OCI-M2 (cell line): Measurements from ENCODE around the gene MAVS.
"Not testable (repeated sequence)": the region's sequence is repeated elsewhere in the genome, so short reads cannot be mapped to it uniquely, and the experiment has no call there.

Experiments
- DNase-seq: peaks from one replicate; lab custom pipeline; 2025; ENCODE audit not compliant: unreplicated experiment; lab: John Stamatoyannopoulos, UW

The MAVS gene

DNA sequence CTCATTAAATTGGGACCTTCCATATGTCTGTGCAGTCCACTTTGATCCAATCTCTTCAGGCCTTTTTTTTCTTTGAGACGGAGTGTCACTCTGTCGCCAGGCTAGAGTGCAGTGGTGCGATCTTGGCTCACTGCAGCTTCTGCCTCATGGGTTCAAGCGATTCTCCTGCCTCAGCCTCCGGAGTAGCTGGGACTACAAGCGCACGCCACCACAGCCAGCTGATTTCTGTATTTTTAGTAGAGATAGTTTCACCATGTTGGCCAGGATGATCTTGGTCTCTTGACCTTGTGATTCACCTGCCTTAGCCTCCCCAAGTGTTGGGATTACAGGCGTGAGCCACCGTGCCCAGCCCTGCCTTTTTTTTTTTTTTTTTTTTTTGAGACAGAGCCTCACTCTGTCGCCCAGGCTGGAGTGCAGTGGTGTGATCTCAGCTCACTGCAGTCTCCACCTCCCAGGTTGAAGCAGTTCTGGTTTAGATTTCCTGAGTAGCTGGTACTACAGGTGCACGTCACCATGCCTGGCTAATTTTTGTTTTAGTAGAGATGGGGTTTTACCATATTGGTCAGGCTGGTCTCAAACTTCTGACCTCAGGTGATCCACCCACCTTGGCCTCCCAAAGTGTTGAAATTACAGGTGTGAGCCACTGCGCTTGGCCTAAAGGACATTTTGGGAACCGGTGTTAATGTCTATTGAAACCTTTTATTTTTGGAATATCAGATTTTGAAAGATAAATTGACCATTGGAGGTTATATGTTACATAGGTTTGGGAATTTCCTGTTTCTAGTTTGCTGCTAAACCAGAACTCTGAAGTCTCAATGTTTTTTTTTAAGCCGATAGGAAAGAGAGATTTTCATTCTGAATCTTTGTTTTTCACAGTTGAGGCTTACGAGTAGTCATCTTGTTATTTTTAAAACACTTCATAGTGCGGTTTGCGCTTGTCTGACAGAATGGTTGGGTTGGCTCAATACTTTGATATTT is 60.4 kb downstream of the MAVS start:
- DNase-seq, result not testable (repeated sequence)

DNA sequence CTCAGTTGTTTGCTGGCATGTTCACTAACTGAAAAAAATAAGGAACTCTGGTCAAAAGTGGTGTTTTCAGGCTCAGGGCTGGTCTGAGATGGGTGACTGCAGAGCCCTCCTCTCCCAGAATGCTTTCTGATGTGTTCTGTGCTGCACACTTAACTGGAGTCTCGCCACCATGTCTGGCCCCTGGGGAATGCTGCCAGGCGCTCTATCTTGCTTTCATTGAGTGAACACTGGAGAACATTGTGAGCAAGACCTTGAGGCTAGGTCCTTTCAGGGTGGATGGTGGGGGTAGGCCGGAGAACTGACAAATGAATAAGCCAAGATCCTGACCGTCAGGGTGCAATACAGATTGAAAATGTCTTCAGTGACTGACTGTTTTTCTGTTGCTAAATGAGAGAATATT is 62.0 kb downstream of the MAVS start:
- DNase-seq, result no peak

DNA sequence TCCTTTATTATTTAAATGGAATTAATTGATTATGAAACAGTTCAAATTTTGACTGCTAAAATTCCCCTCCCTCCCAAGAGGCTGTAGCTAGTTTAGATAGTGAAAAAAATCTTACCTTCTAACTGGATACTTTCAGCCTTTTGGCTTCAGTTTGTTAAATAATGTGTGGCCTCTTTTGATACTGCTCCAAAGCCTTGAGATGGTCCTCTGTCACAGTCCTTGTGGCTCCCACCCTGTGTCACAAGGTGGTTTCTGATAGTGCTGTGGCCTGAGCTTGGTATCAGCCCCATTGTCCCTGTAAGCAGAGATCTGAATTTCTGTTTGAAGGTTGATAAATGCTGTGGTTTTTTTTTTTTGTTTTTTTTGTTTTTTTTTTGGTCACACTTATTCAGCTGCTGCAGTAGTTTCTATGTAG is 63.3 kb downstream of the MAVS start:
- DNase-seq, result peak; percentile 90

DNA sequence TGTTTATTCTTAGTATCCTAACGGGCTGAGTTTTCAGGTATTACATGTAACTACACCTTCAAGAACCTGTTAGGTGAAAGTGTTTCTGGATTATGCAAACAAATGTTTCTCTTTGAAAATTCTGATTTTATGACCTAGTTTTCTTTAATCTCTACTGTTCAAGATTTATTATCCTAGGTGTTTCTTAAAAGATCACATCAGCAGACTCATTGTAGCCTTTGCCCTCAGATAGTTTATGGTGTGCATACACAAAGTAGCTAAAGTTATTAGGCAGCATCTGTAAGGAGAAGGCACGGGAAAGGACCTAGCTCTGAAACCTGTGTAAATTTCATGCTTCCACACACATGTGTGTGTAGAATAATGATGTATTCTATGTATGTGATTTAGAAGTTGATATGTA is 64.2 kb downstream of the MAVS start:
- no peak for DNase-seq

DNA sequence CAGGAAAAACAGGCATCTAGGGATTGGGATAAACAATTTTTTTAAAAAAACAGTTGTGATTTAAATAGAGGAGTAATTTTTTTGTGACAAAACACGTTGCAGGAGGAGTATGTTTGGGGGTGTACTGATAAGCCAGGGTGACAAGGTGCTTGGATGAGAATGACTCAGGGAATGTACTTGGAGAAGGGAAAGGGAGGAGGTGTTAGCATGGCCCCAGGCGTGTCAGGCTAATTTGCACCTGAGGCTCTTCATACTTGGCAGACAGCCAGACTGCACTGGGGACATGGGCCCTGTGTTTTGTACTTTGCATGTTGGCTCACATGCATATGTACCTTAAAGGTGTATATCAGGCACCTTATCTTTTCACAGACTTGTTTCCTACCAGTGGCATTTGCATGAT is 65.3 kb downstream of the MAVS start:
- no peak for DNase-seq

DNA sequence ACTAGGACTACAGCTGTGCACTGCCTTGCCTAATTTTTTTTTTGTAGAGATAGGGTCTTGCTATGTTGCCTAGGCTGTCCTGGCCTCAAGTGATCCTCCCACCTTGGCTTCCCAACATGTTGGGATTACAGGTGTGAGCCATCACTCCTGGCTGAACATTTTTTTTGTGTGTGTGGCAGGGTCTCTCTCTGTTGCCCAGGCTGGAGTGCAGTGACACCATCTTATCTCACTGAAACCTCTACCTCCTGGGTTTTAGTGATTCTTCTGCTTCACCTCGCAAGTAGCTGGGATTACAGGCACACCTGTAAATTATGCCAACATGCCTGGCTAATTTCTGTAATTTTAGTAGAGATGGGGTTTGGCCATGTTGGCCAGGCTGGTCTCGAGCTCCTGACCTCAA is 67.8 kb downstream of the MAVS start:
- DNase-seq, result no peak

DNA sequence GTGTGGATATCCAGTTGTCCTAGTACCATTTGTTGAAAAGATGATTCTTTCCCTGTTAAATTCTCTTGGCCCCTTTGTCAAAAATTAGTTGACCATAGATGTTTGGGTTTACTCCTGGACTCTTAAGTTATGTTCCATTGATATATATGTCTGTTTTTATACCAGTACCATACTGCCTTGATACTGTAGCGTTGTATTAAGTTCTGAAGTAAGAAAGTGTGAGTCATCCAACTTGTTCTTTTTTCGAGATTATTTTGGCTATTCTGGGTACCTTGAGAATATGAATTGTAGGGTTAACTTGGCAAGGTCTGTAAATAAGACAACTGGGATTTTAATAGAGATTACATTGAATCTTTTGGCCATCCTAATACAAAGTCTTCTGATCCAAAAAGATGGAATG is 69.1 kb downstream of the MAVS start:
- no peak for DNase-seq

DNA sequence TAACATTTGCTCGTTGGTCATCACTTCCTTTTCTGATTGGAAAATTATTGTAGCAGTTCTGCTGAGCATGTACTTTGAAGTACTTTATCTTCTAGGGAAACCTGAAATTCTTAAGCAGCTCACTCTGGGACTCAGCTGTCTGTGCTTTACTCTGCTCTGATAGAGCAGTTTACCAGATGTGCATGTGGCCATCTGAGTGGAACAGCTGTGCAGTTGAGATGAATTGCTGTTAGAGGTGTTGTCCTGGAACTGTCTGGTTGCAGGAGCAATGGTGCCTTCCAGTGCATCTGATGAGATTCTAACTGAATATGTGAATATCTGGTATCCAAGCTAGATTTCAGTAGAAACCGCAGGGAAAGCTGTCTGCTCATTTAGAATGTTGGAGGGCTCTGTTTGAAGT is 69.7 kb downstream of the MAVS start:
- DNase-seq, result no peak

DNA sequence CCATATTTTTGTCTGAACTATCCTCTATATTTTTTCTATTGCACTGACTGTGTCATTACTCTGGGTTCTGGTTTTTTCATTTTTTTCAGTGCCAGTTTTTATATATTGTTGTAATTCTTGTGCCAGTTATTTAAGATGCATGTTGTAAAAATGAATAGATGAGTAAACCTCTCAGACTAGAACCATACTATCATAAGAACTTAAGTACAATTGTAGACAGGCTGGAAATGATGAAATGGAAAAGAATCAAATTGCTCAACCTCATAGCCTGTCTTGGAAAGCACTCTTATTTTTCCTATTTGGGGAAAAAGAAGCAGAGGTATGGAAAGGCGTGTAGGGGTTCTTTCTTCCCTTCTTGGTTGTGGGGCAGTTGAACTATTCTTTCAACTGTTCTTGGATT is 72.7 kb downstream of the MAVS start:
- DNase-seq, result no peak

DNA sequence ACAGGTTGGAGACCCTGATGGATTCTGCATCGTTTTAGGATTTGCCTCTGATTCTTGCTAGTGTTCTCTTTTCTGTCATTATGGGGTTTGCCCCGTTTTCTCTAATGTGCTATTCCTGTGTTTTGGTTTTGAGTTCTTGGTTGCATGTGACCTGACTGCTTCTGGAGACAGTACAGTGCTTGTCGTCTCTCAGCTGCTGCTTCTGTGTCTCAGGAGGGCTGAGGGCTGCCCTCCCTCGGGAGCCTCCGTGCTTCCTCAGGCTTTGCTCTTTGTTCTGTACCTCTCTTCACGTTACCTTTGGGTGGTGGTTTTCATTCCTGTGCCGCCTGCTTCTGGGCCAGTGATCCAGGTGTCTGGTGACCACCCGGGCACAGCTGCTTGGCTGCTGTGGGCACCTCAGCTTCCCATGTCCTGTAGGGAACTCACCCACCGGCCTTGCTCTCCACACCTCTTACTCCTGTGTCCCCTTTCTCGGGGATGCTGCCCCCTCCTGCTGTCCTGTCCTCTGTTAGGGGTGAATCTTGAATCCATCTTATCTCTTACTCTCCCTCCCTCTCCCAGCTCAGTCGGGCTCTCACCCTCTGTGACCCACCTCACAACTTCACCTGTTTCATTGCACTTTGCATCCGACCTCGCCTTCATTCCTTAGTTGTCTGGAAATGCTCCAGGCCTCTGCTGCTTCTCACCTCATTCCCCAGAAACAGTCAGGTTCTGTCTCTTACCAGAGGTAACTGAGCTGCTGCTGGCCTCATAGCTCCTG is 75.8 kb downstream of the MAVS start:
- no peak for DNase-seq

DNA sequence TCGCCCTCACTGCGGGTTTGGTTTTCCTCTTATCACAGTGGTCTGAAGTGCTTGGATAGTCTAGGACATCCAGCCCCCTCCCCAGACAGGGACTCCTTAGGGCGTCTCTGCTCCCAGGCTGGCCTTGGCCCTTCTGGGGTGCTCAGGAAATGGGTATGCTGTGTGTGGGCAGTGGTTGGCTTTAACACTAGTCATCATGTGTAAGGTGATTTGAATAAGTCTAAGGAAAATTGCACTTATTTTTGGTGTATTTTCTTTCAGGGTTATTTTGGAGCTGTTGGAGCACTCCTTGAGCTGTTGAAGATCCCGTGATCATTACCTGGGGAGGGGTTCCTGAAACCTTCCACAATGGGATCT is 76.3 kb downstream of the MAVS start:
- no peak for DNase-seq

DNA sequence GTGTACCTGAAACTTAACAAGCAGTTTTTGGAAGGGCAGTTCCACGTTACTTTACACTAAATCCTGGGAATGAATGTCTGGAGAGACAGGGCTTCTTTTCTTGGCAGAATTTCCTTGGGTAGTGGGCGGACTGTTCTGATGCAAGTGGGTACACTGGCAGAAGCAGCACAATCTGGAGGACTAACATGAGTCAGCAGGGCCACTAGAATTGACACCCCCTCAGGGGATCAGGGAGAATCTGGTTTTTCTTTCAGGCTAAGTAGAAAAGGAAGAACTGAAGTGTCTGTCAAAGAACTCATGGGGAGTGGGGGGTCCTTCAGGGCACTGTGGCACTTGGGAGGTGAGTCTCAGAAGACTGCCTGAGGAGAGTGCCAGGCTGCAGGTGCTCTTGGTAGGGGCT is 77.2 kb downstream of the MAVS start:
- DNase-seq, result no peak

DNA sequence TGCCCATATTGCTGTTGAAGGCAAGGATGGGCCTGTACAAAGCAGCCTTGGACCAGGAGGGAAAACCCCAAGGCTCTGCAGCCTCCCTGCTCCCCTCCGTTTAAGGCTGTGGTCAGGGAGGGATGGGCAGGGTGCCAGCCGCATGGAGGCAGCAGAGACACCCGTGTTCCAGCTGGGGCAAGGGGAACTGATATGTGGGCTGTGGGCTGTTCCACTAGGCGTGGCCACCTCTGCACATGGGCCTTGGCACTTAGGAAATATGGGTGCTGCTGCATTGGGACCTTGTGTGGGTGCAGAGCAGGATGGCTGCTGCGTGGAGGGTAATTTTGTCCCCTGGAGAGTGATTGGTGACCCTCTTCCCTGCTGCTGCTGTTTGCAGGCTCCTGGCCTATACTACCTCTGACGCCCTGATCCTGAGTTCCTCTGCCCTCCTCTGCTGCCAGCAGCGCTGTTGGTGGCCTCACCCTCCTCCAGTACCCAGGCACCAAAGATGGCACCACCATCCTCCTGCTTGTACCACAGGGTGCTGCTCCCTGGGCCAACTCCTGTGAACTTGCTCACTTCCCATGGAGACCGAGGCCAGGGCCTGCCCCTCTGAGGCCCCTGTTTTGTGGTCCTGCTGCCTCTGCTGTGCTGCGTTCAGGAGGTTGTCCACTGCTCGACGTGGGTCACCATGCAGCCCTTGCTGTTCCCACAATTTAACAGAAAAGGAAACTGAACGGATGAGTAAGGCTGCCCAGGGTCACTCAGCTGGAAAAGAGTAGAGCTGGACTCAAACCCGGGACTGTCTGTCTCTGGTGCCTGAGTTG is 77.9 kb downstream of the MAVS start:
- DNase-seq, result no peak

DNA sequence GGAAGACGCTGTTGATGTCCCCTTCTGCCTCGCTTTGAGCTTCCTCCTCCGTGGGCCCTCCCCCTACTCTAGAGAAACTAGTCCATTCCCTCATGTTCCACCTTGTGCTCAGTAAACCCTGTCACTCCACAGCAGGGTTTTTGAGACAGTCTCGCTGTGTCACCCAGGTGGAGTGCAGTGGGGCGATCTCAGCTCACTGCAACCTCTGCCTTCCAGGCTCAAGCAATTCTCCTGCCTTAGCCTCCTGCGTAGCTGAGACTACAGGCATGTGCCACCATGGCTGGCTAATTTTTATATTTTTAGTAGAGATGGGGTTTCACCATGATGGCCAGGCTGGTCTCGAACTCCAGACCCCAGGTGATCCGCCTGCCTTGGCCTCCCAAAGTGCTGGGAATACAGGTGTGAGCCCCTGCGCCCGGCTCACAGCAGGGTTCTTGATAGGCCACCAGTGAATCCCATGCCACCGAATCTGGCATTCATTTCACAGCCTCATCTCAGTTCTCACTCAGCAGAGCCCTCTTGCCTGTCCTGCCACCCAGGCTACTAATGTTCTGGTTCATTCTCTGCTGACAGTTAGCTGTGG is 78.6 kb downstream of the MAVS start:
- no peak for DNase-seq
